T1000 (cell line): Measurements from ENCODE around the gene SPAG17.

ENCODE experiments used
- DNase-seq: peaks from one replicate; lab custom pipeline; 2025; ENCODE audit warnings: mixed read lengths; lab: John Stamatoyannopoulos, UW

The SPAG17 gene

DNA sequence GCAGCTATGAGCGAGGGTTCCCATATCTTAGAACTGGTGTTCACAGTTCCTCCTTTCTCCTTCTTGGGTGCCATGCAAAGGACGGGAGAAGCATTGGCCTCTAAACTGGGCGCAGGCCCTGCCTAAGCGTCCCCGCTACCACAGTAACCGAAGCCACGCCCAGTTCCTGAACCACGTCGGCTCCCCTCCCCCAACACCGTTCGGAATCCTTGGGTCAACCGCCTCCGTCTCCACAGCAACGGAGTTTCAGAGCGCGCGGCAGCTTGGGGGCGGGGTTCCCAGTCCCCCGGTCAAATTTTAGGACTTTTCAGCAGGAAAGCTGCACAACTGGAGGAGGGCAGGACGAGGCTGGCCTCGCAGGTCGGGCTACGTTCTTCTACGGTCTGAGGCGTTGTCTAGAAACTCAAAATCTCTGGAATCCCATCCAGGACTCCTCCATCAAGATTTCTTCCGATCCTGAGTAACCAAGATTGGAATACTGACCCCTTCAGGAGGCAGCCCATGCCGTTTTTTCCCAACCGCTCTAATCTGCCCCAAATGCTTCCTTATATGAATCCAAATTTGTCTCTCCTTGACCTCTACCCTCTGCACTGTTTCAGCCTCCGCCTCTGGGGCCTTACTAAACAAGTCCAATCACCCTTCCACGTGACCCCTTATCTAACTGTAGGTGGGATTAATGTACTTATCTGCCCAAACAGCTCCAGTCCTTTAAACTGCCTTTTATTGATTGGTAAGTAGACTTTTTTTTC, at the start of gene SPAG17:
TSS of gene SPAG17 (minus strand) at position 145 of the 749 bp plus-strand sequence. CDS start at position 74, 71 bp downstream.
- no peak for DNase-seq

DNA sequence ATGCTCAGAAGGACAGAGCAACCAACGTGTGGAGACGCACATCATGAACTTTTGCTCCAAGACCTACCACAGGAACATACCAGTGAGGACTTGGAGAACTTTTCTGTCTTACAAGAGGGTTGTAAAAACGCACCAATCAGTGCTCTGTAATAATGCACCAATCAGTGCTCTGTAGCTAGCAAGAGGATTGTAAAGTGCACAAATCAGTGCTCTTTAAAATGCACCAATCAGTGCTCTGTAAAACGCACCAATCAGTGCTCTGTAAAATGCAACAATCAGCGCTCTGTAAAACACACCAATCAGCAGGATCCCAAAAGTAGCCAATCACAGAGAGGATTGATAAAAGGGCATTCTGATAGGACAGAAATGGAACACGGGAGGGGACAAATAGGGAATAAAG, 40.4 kb upstream of the SPAG17 start:
- DNase-seq, result no peak

DNA sequence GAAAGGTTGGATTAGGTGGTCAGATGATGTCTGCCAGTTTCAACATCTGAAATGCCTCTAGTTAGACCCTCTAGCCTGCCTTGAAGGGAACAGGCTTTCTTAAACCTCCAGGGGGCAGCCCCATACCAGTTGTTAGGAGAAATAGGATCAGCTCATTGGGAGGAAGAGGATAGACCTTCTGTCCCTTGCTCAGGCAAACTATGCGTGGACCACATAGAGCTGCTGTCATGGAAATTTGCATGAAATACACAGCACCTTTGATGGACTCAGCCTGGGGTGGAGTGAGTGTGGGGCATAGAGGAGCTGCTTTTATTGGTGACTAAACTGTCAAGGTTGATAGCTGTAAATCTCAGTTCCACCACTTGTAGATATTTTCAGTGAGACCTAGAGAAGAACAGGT, 38.4 kb upstream of the SPAG17 start:
- DNase-seq, result no peak

- DNase-seq, result no peak
Measured at GRCh38 chr1:118219438-118219837, 34.4 kb upstream of the SPAG17 start.

- no peak for DNase-seq
Measured at GRCh38 chr1:118217141-118217838, 32.3 kb upstream of the SPAG17 start.

DNA sequence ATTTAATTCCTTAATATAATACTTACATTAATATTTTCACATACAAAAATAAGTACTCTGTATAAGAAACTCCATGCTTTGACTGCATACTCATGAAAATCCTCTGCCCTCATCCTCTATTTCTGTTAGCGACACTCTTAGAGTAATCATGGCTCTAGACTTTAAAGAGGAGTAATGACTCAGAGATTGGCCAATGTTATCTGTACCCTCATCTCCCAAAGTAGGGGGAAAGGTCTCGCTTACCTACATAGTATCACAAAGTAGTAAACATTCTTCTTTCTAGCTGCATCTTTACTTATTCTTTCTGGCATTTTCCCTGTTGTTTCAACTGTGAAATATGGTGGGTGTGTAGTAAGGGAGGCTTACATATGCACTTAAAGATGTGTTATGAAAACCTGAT, 29.8 kb upstream of the SPAG17 start:
- DNase-seq, result no peak

DNA sequence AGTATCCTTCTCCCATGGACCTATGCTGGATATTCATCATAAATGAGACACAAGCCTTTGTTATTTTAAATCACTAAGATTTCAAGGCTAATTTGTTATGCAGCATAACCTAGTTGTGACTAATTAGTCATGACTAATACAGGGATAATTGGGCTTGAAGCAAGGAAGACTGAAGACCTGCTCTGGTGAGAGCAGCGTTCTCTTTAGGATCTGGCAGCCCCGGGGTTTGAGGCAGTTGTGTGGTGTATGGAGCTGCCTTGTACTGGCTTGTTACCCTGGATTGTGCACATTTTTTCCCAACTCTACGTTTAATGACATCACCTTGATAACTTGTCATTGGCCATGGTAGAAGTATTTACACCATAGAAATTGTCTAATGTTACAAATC, 25.7 kb upstream of the SPAG17 start:
- DNase-seq, result no peak

DNA sequence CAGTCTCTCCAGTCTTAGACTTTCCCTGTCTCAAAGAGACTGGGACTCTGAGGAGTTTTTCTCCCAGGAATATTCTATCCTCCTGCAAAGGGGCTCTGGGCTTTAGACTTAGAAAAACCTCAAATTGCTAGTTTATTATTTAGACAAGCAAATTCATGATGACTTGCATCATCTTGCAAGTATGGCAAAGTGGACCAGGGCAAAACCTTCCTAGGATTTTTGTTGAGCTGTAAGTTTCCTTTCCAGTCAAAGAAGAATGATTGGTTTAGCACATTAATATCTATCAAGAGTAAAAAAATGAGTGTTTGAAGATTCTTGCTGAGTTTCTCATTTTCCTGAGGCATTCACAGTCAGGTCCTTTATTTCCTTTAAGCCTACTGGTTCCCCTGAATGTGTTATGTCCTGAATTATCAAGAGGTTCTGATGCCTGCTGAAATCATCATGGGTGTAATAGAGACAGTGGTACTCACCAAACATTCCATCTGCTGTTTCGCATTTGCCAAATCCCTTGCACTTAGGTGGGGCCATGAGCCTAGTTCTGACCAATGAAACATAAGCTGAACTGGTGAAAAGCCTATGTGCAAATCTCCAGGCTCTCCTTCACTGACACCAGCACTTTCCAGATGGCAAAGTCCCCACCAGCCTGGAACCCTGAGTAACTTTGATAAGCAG, 25.2 kb upstream of the SPAG17 start:
- DNase-seq, result no peak

DNA sequence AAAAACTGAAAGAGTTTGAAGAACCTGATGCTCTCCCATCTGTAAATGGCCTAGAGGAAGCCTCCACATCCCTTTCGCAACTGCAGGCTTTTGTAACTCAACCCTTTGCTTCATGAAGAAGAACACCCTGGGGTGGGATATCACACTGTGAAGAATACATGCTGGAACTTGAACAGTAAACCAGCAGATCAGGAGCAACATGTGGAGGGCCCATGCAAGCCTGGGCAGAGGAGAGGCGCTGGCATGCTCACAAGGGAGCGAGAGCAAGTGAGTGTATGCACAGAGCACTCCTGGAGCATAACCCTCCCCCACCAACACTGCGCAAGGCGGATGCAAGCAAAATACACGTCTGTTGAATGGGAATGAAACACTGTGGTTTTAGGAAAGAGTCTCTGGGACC, 24.6 kb upstream of the SPAG17 start:
- DNase-seq, result no peak

DNA sequence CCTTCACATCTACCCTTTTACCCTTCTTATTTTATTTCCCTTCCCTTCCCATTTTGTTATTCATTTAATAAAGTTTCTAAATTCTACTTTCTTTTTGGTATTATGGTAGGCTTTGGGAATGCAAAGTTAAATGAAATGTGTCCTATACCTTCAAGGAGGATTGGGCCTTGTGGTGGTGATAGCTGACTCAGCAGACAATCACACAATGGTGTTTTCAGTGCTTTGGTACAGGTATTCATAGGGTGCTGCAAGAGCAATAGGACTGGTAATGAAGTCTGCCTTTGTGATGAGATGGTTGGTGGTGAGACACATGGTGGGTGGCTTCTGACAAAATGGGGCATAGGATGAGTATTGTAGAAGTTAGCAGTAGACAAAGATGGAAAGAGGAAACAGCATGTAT, 21.9 kb upstream of the SPAG17 start:
- DNase-seq, result no peak

DNA sequence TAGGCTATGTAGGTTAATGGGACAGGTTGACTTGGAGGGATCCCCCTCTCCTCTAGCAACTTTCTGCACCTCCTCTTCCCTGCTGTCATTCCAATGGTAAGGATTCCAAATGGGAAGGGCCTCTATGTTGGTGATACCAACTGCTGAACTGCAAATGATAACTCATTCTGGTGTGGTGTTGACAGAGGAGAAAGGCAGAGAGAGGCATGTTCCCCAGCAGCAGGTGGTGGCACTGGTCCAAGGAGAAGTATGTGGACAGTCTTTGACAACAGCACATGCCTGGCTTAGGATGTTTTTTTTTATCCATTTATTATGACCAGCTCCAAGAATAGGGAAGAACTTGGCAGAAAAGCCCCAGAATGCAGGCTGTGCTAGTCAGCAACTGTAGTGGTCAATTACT, 19.6 kb upstream of the SPAG17 start:
- no peak for DNase-seq

GRCh38 chr1:118204105-118204504, 19.1 kb upstream of the SPAG17 start:
- no peak for DNase-seq

GRCh38 chr1:118202076-118202608, 17.1 kb upstream of the SPAG17 start:
- DNase-seq, result no peak

DNA sequence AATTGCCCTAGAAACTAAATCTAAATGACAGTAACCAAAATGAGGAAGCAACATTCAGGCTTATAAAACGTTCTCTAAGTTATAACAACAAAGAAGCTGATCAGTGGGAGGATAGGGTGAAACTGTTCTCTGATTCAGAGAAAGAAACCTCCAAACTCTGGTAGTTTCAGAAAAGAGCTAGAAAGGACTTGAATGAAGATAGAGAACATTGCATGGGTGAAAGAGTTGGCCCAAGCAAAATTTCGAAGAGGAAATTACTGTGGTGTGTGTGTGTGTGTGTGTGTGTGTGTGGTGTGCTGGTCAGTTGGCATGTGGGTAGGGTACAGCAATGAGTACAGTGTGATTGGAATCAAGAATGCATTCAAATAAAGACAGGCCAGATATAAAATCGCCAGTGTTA, 16.5 kb upstream of the SPAG17 start:
- DNase-seq, result no peak

- DNase-seq, result no peak
Measured at GRCh38 chr1:118200836-118201235, 15.8 kb upstream of the SPAG17 start.

DNA sequence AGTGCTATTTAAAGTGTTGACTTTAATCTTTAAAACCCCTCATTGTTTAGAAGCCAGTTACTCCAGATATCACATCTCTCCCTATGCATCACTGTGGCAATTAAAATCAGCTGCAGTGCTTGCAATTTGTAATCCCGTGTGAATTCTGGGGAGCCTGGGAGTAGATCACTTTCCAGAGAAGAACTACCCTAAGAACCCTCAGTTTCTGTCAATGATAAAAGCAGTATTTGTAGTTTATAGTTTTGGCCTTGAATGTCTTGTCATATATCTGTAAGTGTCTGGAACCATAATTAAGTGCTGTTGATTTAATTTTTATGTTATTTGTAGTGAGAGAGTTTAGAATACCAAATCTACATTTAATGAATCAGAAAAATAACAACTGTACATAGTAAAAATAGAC, 5.5 kb upstream of the SPAG17 start:
- no peak for DNase-seq

- DNase-seq, result no peak
Measured at GRCh38 chr1:118189564-118189963, 4.5 kb upstream of the SPAG17 start.

DNA sequence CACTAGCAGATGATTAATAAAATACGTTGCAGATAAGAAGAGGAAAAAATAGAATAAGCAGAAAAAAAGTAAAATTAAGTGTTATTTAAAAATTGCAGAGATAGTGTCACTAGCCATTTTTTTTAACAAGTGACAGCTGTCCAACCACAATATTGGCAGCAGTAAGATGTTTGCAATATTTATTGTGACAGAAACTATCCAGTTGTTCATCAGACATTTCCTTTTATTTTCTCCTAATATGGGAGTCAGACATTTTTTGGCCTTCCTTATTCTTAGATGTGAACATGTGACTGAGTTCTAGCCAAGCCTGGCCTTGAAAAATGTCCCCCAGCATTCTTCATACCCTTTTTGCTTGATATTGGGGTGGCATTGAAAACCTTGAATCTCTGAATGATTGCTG, 3.4 kb upstream of the SPAG17 start:
- no peak for DNase-seq

DNA sequence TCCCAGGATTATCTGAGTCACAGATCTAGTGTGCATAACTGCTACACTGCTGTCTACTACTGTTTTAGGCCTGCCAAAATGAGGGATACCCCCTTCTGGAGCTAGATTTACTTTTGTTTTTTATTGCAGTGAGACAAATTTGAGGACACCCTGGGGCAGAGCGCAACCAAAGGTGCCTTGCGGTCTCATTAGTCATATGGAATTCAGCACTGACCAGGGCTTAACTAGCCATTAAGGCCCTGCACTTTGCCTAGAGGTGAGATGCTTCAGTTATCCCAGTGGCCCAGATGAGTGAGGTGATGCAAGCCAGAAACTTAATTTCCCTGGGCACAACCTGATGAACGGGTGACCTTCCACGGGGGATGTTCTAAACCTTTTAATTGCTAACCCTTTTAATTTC, 998 bp upstream of the SPAG17 start:
- DNase-seq, result no peak

GRCh38 chr1:118184739-118185083, 317 bp downstream of the SPAG17 start:
- DNase-seq, result no peak

DNA sequence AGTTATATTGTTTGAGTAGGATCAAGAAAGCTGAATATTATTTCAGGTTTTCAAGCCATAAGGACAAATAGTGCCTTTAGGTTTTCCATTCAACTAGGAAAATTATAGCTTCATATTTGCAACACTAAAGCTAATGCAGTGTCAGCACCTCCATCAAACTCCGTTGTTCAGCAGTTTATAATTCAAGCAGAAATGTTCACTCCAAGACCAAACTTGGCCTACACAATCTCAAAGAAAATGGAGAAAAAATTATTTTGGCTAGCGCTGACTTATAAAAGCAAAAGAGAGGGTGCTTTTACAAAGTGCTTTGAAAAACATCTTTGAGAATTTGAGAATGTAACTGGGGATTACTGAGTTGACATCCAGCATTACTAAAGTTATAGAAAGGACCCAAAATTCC, 1.4 kb downstream of the SPAG17 start:
- no peak for DNase-seq

GRCh38 chr1:118177998-118178397, 7.0 kb downstream of the SPAG17 start:
- DNase-seq, result no peak

DNA sequence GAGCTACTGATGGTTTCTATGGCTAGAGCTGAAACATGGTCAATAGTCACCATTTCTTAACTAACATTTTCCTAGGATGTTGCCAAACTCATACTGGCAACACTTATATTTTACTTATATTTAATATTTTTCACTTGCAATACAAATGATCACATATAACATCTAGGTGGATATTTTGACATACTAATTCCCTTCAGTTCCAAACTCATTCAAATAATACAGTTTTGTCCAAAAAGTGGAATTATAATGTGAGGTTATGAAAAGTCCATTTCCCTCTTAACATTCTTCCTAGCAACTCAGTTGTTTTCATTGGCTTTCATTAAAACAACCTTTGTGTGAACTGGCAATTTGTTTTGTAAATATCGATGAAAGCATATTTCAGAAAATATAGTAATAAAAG, 16.0 kb downstream of the SPAG17 start:
- no peak for DNase-seq
